ENCODE results near the gene ZNF530. TPM values are rescaled to one million over a fixed set of nuclear protein-coding genes. Genes with fewer than 3 reads are reported as not detected.

The ZNF530 gene
- total and polyA plus RNA-seq, 9 of the 15 experiments (the other 6 are each of a cell fraction or from before 2014, with no cell fraction given) = 0.28 to 5.9 (median 4.0) TPM

GRCh38 chr19:57648331-57649003 lies 48.8 kb downstream of the ZNF530 start:
- BruUV-seq (replicated peaks) = no TSS peak
- ChIA-PET CTCF (ENCODE audit: low intra/inter-chr PET ratio) (no interaction called here), POLR2A (no interaction called here)
- Histone ChIP-seq H4K20me1 (replicated peaks; ENCODE audit: control insufficient read depth, insufficient read depth, low read length) (no peaks in the 10 kb centered on the region), H2AFZ (ENCODE audit: low read depth, low read length) (no peak overlapping the region), H3K9me1 (ENCODE audit: control insufficient read depth, insufficient read depth, low read length) (no peaks in the 10 kb centered on the region), H3K27ac (ENCODE audit: extremely low read depth, low read depth, low read length) (no peak overlapping the region), H3K4me1 (replicated peaks in 1 of 2; ENCODE audit: control insufficient read depth in 2 of 2, insufficient read depth in 2 of 2, low read length in 2 of 2) (peaks cover 7 to 10% of the 10 kb centered on the region in 2 experiments; a peak in 3 of 5 replicates), H3K9me3 (replicated peaks; ENCODE audit: control insufficient read depth, insufficient read depth, low read depth, low read length) (peaks cover 2% of the 10 kb centered on the region; the same call in 1 of the 2 replicates), H3K4me2 (ENCODE audit: insufficient read depth, low read length) (no peak overlapping the region), H3K79me2 (ENCODE audit: control insufficient read depth, insufficient read depth, low read length) (no peaks in the 10 kb centered on the region), H3K9ac (ENCODE audit: insufficient read depth in 1 of 2, low read depth in 2 of 2, low read length in 2 of 2) (no peak overlapping the region), H3K4me3 (no peak overlapping the region), H3K27me3 (ENCODE audit: control insufficient read depth in 2 of 2, insufficient read depth in 2 of 2, low read length in 2 of 2) (no peaks in the 10 kb centered on the region), H3K36me3 (ENCODE audit: control insufficient read depth, insufficient read depth, low read length) (no peaks in the 10 kb centered on the region)
- in situ Hi-C loops (cut with MboI) = no loop called here
- WGBS (ENCODE audit: insufficient coverage, low coverage, missing lambda C conversion rate) = 7% methylated on average over 6 of the region's 6 CpGs
- ATAC-seq (no peak), FAIRE-seq (peak; percentile 19), DNase-seq (ENCODE audit: extremely low read depth in 1 of 4, low spot score in 3 of 4) (no peak)
- TF ChIP-seq AFF4 (CRISPR knock-in tag; IDR thresholded peaks at IDR 0.05) (no peak), NFIC (IDR thresholded peaks at IDR 0.05) (peak; percentile 52)
- intact Hi-C loops (cut with micrococcal nuclease) = no loop called here

All from K562 (cell line).